Measurements from ENCODE around the gene DENND1A. TPM values are rescaled to one million over a fixed set of nuclear protein-coding genes. Genes with fewer than 3 reads are reported as not detected.
"Not testable (repeated sequence)": the region's sequence is repeated elsewhere in the genome, so short reads cannot be mapped to it uniquely, and the experiment has no call there.

The DENND1A gene
- total RNA-seq, 1 donor from 2014 or later: 13.6 TPM

GRCh38 chr9:123885834-123886233 lies 44.1 kb downstream of the DENND1A start:
- DNase-seq (ENCODE audit: missing footprints); intact Hi-C loops (cut with DNase I); ATAC-seq: not testable (repeated sequence)

GRCh38 chr9:123883634-123884033 lies 46.3 kb downstream of the DENND1A start:
- no peak for DNase-seq (ENCODE audit: missing footprints)
- intact Hi-C loops (cut with DNase I): no loop called here
- peak; percentile 50 for ATAC-seq

- intact Hi-C loops (cut with DNase I): no loop called here
- ATAC-seq (no peak), DNase-seq (ENCODE audit: missing footprints) (no peak)
Observed at GRCh38 chr9:123881604-123882003, 48.3 kb downstream of the DENND1A start.

- ATAC-seq (no peak), DNase-seq (ENCODE audit: missing footprints) (no peak)
- intact Hi-C loops (cut with DNase I): no loop called here
Observed at GRCh38 chr9:123880420-123880819, 49.5 kb downstream of the DENND1A start.

- ATAC-seq (no peak), DNase-seq (ENCODE audit: missing footprints) (no peak)
- intact Hi-C loops (cut with DNase I): no loop called here
Observed at GRCh38 chr9:123876750-123877149, 53.2 kb downstream of the DENND1A start.

GRCh38 chr9:123872710-123873109 lies 57.2 kb downstream of the DENND1A start:
- no peak for ATAC-seq
- intact Hi-C loops (cut with DNase I): no loop called here

GRCh38 chr9:123871781-123872180 lies 58.1 kb downstream of the DENND1A start:
- intact Hi-C loops (cut with DNase I): no loop called here
- ATAC-seq: peak; percentile 59
- DNase-seq (ENCODE audit: missing footprints): no peak

More at GRCh38 chr9:123872710-123873109, 57.2 kb downstream of the DENND1A start:
- DNase-seq (ENCODE audit: missing footprints): no peak

- DNase-seq (ENCODE audit: missing footprints) (no peak), ATAC-seq (no peak)
- intact Hi-C loops (cut with DNase I): no loop called here
Observed at GRCh38 chr9:123868002-123868401, 61.9 kb downstream of the DENND1A start.

GRCh38 chr9:123867034-123867433 lies 62.9 kb downstream of the DENND1A start:
- ATAC-seq: no peak
- no peak for DNase-seq (ENCODE audit: missing footprints)
- intact Hi-C loops (cut with DNase I): no loop called here

- no peak for DNase-seq (ENCODE audit: missing footprints)
- no peak for ATAC-seq
- intact Hi-C loops (cut with DNase I): no loop called here
Observed at GRCh38 chr9:123866497-123866896, 63.4 kb downstream of the DENND1A start.

GRCh38 chr9:123865226-123866000 lies 64.5 kb downstream of the DENND1A start:
- intact Hi-C loops (cut with DNase I): no loop called here
- peak; percentile 61 for ATAC-seq
- DNase-seq (ENCODE audit: missing footprints): no peak

GRCh38 chr9:123864251-123864650 lies 65.7 kb downstream of the DENND1A start:
- DNase-seq (ENCODE audit: missing footprints) (no peak), ATAC-seq (no peak)
- intact Hi-C loops (cut with DNase I): no loop called here

- DNase-seq (ENCODE audit: missing footprints): no peak
- peak; percentile 63 for ATAC-seq
- intact Hi-C loops (cut with DNase I): no loop called here
Observed at GRCh38 chr9:123863164-123863855, 66.6 kb downstream of the DENND1A start.

GRCh38 chr9:123861756-123862120 lies 68.2 kb downstream of the DENND1A start:
- ATAC-seq: no peak
- intact Hi-C loops (cut with DNase I): no loop called here
- no peak for DNase-seq (ENCODE audit: missing footprints)

GRCh38 chr9:123861086-123861755 lies 68.7 kb downstream of the DENND1A start:
- intact Hi-C loops (cut with DNase I): no loop called here
- no peak for DNase-seq (ENCODE audit: missing footprints)
- ATAC-seq: no peak

- ATAC-seq (no peak), DNase-seq (ENCODE audit: missing footprints) (no peak)
- intact Hi-C loops (cut with DNase I): no loop called here
Observed at GRCh38 chr9:123860603-123861002, 69.3 kb downstream of the DENND1A start.

GRCh38 chr9:123852403-123852802 lies 77.5 kb downstream of the DENND1A start:
- intact Hi-C loops (cut with DNase I): no loop called here
- ATAC-seq (no peak), DNase-seq (ENCODE audit: missing footprints) (no peak)

- ATAC-seq (no peak), DNase-seq (ENCODE audit: missing footprints) (no peak)
- intact Hi-C loops (cut with DNase I): no loop called here
Observed at GRCh38 chr9:123851851-123852250, 78.1 kb downstream of the DENND1A start.

GRCh38 chr9:123848447-123849085 lies 81.4 kb downstream of the DENND1A start:
- ATAC-seq (no peak), DNase-seq (ENCODE audit: missing footprints) (no peak)
- intact Hi-C loops (cut with DNase I): no loop called here
